Mammary epithelial cell (primary cell): Measurements from ENCODE around the gene C1QL2.

Experiments used
- EZH2 ChIP-seq: IDR thresholded peaks from 2 replicates; pipeline ENCODE4 v1.6.1; 2012; ENCODE audit warnings: low read length, inconsistent platforms, borderline replicate concordance
- TF ChIP-seq, protein P1 (sequence below), 2 donors: IDR thresholded peaks in 1 of 2; conservative IDR thresholded peaks in 1 of 2; 2 replicates each; pipeline ENCODE4 v1.5.1; 2011 to 2012; ENCODE audit warnings: inconsistent platforms in 2 of 2, low read length in 2 of 2, mild to moderate bottlenecking in 2 of 2, control low read depth in 1 of 2, low read depth in 1 of 2; ENCODE audit not compliant: insufficient read depth in 1 of 2; ENCODE audit errors: extremely low read depth in 1 of 2

DNA sequence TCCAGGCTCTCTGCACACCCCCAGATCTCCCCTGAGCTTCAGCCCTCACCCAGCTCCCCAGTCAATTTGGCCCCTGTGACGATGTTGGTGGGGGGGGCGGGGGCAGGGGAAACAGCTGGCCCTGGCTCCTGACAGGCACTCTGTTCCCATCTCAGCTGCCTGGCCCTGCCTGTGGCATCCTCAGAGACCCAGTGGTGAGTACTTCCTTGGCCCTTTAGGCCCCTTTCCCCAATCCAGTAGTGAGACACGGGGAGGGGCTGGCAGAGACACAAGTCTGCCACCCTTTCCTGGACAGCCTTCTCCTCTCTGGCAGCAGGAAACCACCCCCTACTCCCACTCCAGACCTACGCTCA lies 19.3 kb upstream of the C1QL2 start:
- TF ChIP-seq, protein P1, sequence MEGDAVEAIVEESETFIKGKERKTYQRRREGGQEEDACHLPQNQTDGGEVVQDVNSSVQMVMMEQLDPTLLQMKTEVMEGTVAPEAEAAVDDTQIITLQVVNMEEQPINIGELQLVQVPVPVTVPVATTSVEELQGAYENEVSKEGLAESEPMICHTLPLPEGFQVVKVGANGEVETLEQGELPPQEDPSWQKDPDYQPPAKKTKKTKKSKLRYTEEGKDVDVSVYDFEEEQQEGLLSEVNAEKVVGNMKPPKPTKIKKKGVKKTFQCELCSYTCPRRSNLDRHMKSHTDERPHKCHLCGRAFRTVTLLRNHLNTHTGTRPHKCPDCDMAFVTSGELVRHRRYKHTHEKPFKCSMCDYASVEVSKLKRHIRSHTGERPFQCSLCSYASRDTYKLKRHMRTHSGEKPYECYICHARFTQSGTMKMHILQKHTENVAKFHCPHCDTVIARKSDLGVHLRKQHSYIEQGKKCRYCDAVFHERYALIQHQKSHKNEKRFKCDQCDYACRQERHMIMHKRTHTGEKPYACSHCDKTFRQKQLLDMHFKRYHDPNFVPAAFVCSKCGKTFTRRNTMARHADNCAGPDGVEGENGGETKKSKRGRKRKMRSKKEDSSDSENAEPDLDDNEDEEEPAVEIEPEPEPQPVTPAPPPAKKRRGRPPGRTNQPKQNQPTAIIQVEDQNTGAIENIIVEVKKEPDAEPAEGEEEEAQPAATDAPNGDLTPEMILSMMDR (conservative IDR thresholded peaks at IDR 0.05 in 1 of 2, IDR thresholded peaks at IDR 0.05 in 1 of 2; ENCODE audit: extremely low read depth in 1 of 2, insufficient read depth in 1 of 2, low read depth in 1 of 2, low read length in 2 of 2): no peak
- no peak for TF ChIP-seq EZH2
